GM23338 (cell line): ENCODE data around the gene FXYD6. TPM values are rescaled to one million over a fixed set of nuclear protein-coding genes. Genes with fewer than 3 reads are reported as not detected.

Experiments
- ETS1 ChIP-seq: IDR thresholded peaks from 2 replicates; pipeline ENCODE4 v1.6.1; 2016; ENCODE audit warnings: antibody characterized with exemption
- EZH2 ChIP-seq: fragments of 200-600 bp; sonication (generic); IDR thresholded peaks from one replicate; pipeline ENCODE4 v1.8.0; 2017; ENCODE audit warnings: antibody characterized with exemption, mild to moderate bottlenecking, low read depth; ENCODE audit not compliant: unreplicated experiment
- JUNB ChIP-seq: IDR thresholded peaks from one replicate; pipeline ENCODE4 v1.6.1; 2016; ENCODE audit warnings: antibody characterized with exemption; ENCODE audit not compliant: unreplicated experiment
- NANOG ChIP-seq: IDR thresholded peaks from 2 replicates; pipeline ENCODE4 v1.6.1; 2016; ENCODE audit warnings: antibody characterized with exemption, borderline replicate concordance
- STAT1 ChIP-seq: IDR thresholded peaks from one replicate; pipeline ENCODE4 v1.6.1; 2016; ENCODE audit warnings: antibody characterized with exemption; ENCODE audit not compliant: unreplicated experiment
- ZNF331 ChIP-seq: fragments of 250-450 bp; sonication (Bioruptor Pico); IDR thresholded peaks from 2 replicates; pipeline ENCODE4 v1.5.0; 2020; ENCODE audit warnings: low read depth, mild to moderate bottlenecking, moderate library complexity
- ZNF462 ChIP-seq: fragments of 250-450 bp; sonication (Bioruptor Pico); IDR thresholded peaks from 2 replicates; pipeline ENCODE4 v1.5.0; 2020; ENCODE audit warnings: mild to moderate bottlenecking, moderate library complexity
- polyA plus RNA-seq: library from polyadenylated mRNA; unstranded; fragments of >200 nt; fragmentation: Nextera tagmentation; extraction: Ambion mirVana; gene quantifications from 2 replicates; pipeline ENCODE4 v1.2.1, GENCODE V29; 2016
- total RNA-seq: library from RNA; depleted of rRNA; stranded (reverse); fragments of >200 nt; shearing (Covaris generic); gene quantifications from 2 replicates; pipeline ENCODE4 v1.2.3, GENCODE V29; 2014

Gene FXYD6
- total and polyA plus RNA-seq, 2 experiments from 2014 or later, result 26.2 to 30.7 TPM

GRCh38 chr11:117818041-117818873, 58.2 kb downstream of the FXYD6 start (continued):
- TF ChIP-seq ZNF462 (CRISPR knock-in tag), result no peak
- no peak for TF ChIP-seq STAT1
- no peak for TF ChIP-seq ZNF331 (CRISPR knock-in tag)
- no peak for TF ChIP-seq NANOG
- no peak for TF ChIP-seq JUNB
- no peak for TF ChIP-seq ETS1
- TF ChIP-seq EZH2, result no peak
